Activated CD4-positive, alpha-beta T cell treated with anti-CD3 and anti-CD28 coated beads, Interleukin-10, Interleukin-2, amounts not matched to agents 100 ng/mL and 50 ng/mL, durations not matched to agents 16 hours and 8 hours (primary cell): ENCODE results near the gene TWNK.
"Not testable (repeated sequence)": the region's sequence is repeated elsewhere in the genome, so short reads cannot be mapped to it uniquely, and the experiment has no call there.

ENCODE experiments used
- DNase-seq: peaks from one replicate; pipeline ENCODE4 v3.0.0-alpha.2; 2020

The TWNK gene

GRCh38 chr10:100975397-100975796 lies 11.9 kb upstream of the TWNK start:
- DNase-seq: not testable (repeated sequence)

DNA sequence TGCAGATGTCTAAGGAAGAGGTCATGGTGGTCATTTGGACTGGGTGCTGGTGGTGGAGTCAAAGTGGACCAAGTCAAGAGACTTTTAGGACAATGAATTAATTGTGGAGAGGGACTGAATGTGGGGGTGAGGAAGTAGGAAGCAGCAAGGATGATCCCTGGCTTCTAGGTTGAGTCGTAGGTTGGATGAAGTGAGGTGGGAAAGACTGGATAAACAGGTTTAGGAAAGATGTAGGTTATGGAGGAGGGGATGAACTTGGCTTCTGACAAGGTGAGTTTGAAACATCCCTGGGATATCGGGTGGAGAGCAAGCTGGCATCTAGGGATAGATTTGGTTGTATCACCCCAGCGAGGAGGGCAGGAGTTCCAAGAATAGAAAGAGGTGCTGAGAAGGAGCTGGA lies 10.4 kb upstream of the TWNK start:
- DNase-seq: no peak

DNA sequence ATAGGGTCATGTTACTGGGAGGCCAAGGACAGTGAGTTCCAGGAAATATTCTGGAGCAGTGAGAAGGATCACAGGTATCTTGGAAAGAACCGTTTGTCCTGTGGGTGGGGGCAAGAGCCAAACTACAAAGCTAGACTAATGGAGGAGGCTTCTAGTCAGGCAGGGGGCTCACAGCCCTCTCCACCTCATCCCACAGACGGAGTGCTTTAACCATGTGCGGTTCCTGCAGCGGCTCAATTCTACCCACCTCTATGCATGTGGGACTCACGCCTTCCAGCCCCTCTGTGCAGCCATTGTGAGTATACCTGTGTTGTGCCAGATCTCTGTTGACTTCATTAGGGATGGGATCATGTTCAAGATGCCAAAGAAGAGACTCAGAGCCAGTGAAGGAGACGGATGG lies 9.9 kb upstream of the TWNK start:
- no peak for DNase-seq

DNA sequence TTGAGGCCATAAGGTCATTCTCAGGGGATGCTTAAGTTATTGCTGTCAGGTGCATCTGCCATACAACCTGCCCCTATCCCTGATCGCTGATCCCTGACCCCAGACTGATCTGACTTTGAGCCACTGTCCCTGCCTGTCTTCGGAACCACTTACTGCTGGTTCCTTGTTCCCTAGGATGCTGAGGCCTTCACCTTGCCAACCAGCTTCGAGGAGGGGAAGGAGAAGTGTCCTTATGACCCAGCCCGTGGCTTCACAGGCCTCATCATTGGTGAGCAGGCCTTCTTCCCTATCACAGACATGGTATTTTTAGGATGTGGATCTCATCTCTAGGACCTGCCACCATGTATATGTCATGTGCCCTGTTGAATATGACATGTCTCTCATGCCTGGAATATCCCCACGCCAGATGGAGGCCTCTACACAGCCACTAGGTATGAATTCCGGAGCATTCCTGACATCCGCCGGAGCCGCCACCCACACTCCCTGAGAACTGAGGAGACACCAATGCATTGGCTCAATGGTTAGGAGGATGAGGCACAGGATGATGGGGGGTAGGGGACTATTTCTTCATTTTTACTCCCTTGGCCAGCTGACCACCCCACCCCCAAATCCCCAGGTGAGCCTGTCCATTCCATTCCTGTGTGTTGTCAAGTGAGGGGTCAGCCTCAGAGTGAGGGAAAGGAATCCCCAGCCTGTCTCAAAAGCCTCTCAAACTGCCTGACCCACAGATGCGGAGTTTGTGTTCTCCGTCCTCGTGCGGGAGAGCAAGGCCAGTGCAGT lies 9.0 kb upstream of the TWNK start:
- DNase-seq: no peak

DNA sequence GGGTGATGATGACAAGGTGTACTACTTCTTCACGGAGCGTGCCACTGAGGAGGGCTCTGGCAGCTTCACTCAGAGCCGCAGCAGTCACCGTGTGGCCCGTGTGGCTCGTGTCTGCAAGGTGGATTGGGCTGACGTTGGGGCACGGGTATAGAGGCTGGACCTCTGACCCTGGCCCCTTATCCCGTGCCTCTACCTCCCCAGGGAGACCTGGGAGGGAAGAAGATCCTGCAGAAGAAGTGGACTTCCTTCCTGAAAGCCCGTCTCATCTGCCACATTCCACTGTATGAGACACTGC lies 8.5 kb upstream of the TWNK start:
- no peak for DNase-seq

- DNase-seq: no peak
These were observed 7.5 kb upstream of the TWNK start for GRCh38 chr10:100979791-100980272.

- DNase-seq: no peak
These were observed 7.0 kb upstream of the TWNK start for GRCh38 chr10:100980311-100980710.

GRCh38 chr10:100980711-100981110 lies 6.6 kb upstream of the TWNK start:
- DNase-seq: no peak

- DNase-seq: no peak
These were observed 6.1 kb upstream of the TWNK start for GRCh38 chr10:100981178-100981772.

GRCh38 chr10:100982916-100983830 lies 4.2 kb upstream of the TWNK start:
- DNase-seq: no peak

GRCh38 chr10:100983868-100984671 lies 3.3 kb upstream of the TWNK start:
- no peak for DNase-seq

GRCh38 chr10:100984672-100985177 lies 2.6 kb upstream of the TWNK start:
- no peak for DNase-seq

DNA sequence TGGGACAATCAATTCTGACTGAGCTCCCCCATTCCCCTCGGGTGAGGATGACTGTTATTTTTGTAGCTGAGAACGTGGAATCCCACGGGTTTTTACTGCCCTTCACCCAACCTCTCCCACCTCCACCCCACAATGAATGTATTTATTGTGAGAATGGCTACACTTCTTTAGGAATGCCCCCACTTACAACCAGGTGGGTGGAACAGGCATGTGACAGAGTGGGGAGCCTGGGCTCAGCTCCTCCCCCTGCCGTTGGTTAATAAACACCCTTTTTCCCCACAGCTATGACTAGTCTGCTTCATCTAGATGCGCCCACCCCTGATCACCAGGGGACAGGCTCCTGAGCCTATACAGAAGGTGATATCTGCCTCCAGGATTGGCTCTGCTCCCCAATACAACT lies 2.0 kb upstream of the TWNK start:
- DNase-seq: no peak

DNA sequence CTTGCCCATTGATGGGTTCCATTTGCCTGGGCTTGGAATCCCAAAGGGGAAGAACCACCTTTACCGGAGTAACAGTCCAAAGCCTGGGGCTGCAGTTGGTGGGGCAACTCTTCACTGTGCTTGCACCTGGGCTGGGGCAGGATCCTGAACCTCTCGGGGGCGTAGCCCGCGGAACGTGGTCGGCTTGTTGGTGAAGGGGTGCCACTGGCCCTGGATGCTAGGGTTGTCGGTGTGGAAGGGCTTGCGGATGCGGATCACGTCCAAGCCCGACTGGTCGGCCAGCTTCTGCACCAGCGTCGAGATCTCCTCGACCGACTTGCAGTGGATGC lies 756 bp upstream of the TWNK start:
- no peak for DNase-seq

DNA sequence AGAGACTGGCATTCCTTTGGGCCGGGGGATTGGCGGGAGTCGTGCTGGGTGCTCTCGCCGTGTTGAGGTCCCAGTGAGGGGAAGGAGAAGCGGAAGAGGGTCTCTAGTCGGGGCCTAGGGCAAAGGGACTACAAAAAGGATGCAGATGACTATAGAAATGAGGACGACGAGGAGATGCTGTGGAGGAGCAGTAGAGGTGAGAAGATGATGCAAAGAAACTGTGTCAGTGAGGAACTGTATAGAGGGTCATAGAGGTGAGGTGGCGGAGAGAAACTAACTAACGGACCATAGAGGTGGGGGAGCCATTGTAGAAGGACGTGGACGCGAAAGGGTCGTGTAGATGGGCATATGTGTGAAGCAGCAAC lies 324 bp downstream of the TWNK start:
- DNase-seq: no peak

DNA sequence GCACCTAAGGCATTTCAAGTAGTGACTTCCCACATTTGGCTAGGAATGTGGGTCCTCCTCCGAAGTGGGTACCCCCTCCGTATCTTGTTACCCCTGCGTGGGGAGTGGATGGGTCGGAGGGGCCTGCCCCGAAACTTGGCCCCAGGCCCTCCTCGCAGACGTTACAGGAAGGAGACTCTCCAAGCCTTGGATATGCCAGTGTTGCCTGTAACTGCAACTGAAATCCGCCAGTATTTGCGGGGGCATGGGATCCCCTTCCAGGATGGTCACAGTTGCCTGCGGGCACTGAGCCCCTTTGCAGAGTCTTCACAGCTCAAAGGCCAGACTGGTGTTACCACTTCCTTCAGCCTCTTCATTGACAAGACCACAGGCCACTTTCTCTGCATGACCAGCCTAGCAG lies 823 bp downstream of the TWNK start:
- no peak for DNase-seq

DNA sequence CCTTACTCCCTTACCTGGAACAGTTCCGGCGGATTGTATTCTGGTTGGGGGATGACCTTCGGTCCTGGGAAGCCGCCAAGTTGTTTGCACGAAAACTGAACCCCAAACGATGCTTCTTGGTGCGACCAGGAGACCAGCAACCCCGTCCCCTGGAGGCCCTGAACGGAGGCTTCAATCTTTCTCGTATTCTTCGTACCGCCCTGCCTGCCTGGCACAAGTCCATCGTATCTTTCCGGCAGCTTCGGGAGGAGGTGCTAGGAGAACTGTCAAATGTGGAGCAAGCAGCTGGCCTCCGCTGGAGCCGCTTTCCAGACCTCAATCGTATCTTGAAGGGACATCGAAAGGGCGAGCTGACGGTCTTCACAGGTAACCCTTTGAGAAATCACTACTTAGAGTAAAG lies 1.7 kb downstream of the TWNK start:
- no peak for DNase-seq

DNA sequence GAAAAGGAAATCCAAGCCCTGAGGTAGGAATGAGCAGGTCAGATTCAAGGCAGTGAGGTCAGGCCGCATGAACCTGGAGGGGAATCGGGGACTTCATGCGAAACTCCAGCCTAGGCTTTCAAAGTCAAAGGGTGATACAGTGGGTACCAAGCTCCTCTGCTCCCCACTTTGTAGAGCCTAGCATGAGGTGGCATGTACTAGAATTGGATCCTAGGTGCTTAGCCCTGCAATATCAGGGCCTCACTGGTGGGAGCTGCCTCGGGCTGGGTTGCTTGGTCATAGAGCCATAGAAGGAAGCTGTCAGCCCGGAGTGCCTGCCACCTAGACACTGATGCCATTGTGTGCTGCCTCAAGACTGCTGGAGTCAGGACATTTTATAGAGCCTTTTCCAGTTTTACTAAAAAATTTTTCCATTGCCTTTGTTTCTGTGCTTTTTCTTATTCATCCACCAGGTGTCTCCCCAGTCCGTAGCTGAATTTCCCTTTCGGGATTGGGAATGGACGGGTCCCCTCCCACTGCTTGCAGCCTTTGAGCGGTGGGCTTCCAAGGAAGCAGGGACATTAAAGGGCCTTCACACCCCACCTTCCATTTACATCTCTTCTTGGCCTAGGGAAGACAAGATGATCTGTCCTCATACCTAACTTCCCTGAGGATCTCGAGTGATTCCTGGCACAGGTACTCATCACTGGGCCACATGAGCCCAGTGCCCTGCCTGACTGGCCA lies 6.8 kb downstream of the TWNK start:
- DNase-seq: no peak

- no peak for DNase-seq
These were observed 7.8 kb downstream of the TWNK start for GRCh38 chr10:100995181-100995580.

DNA sequence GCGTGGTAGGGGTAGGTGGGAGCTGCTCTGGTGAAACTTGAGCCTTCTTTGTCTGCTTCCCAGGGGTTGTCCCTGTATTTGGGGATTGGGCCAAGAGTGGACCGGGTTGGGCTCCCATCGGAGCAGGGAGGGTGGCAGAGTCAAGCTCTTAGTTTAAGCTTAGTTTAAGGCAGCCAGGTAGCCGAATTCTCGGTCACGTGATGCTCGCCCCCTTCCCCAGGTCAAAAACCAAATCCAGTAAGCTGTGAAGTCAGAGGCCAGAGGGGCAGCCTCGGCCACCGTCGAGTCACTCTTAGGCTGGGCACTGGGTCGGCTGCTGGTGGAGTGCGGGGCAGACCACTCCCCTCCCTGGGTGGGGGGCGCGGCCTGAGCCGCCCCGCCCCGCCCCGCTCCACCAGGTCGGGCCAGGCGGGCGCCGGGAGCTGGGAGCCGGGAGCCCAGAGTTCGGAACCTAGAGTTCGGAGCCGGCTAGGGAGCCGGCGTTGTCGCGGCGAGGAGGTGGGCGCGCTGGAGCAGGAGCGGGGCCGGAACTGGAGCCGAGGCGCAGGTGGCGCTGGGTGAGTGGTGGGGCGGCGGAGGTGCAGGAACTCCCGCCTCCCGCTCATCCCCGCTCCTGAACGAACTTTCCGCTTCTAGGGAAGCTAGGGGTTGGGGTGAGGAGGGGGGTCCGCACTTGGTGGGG lies 9.5 kb downstream of the TWNK start:
- DNase-seq: peak; percentile 44

DNA sequence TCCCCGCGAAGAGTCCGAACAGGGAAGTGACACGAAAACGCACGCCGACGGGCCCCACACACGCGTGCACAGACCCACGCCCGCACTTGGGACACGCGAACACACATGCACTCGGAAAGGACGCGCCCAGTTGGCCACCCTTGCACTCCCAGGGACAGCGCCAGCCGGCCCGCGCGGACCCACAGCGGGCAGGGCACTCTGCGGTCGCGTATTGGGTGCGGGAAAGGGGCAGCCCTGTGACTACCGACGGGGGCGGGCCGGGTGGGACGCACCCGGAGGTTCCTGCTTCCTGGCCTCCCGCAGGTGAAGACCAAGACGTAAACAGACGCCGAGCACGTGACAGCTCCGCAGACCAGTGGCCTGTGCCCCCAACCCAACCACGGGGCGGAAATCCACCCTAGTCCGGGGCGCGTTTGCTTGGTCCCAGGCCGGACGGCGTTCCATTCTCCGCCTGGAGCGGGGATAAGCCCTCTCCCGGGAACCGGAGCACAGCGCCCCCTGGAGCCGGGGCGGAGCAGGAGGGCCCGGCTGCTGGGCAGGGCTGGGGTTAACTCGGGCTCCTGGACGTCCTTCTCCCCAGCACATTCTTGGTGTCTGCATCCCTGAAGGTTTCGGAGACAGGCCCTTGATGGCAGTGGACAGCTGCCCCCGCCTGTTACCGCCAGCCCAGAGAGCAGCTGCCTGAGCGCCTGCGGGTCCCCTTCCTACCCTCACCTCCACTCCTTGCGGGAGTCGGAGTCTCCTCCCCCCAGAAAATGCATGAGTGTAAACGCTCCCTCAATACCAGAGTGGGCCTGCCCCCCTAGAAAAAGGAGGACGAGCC lies 10.2 kb downstream of the TWNK start:
- DNase-seq: peak; percentile 80
